PFSK-1 (cell line): Measurements from ENCODE around the gene ACVRL1.

Source experiments
- FOXP2 ChIP-seq: optimal IDR thresholded peaks from 2 replicates; pipeline ENCODE3; 2011; ENCODE audit warnings: borderline replicate concordance, control low read depth, inconsistent platforms; ENCODE audit not compliant: insufficient read depth; ENCODE audit errors: extremely low read length, extremely low read depth
- POLR2AphosphoS5 ChIP-seq: IDR thresholded peaks from 2 replicates; pipeline ENCODE4 v1.6.1; 2012; ENCODE audit warnings: low read depth, mild to moderate bottlenecking, control low read depth, low read length, moderate library complexity
- REST ChIP-seq, 2 experiments: IDR thresholded peaks; 2 replicates each; pipeline versions ENCODE4 v1.6.1 to v1.8.0; 2011 to 2012; ENCODE audit warnings: low read depth in 2 of 2, low read length in 2 of 2, control low read depth in 1 of 2, inconsistent platforms in 1 of 2, mild to moderate bottlenecking in 1 of 2, moderate library complexity in 1 of 2; ENCODE audit not compliant: insufficient read depth in 1 of 2
- SIN3A ChIP-seq: IDR thresholded peaks from 2 replicates; pipeline ENCODE4 v1.6.1; 2012; ENCODE audit warnings: mild to moderate bottlenecking, low read length, moderate library complexity, borderline replicate concordance; ENCODE audit not compliant: insufficient read depth
- TAF1 ChIP-seq: IDR thresholded peaks from 2 replicates; pipeline ENCODE4 v1.6.1; 2012; ENCODE audit warnings: low read length, control low read depth, borderline replicate concordance; ENCODE audit not compliant: insufficient read depth

The ACVRL1 gene

GRCh38 chr12:51893786-51894185 lies 13.5 kb upstream of the ACVRL1 start:
- TF ChIP-seq POLR2AphosphoS5: no peak
- no peak for TF ChIP-seq REST (IDR thresholded peaks at IDR 0.05; ENCODE audit: insufficient read depth in 1 of 2, low read depth in 2 of 2, low read length in 2 of 2)
- no peak for TF ChIP-seq TAF1
- no peak for TF ChIP-seq FOXP2
- TF ChIP-seq SIN3A: no peak

GRCh38 chr12:51895378-51896135 lies 11.7 kb upstream of the ACVRL1 start:
- TF ChIP-seq SIN3A (no peak), TAF1 (no peak), FOXP2 (no peak), POLR2AphosphoS5 (no peak), REST (IDR thresholded peaks at IDR 0.05; ENCODE audit: insufficient read depth in 1 of 2, low read depth in 2 of 2, low read length in 2 of 2) (no peak)

GRCh38 chr12:51896236-51896635 lies 11.1 kb upstream of the ACVRL1 start:
- TF ChIP-seq TAF1 (no peak), FOXP2 (no peak), SIN3A (no peak), REST (IDR thresholded peaks at IDR 0.05; ENCODE audit: insufficient read depth in 1 of 2, low read depth in 2 of 2, low read length in 2 of 2) (no peak), POLR2AphosphoS5 (no peak)

- TF ChIP-seq SIN3A: no peak
These were observed 10.1 kb upstream of the ACVRL1 start for GRCh38 chr12:51897181-51897580.

- TF ChIP-seq SIN3A: no peak
- TF ChIP-seq REST (IDR thresholded peaks at IDR 0.05; ENCODE audit: insufficient read depth in 1 of 2, low read depth in 2 of 2, low read length in 2 of 2): no peak
- no peak for TF ChIP-seq POLR2AphosphoS5
- TF ChIP-seq TAF1: no peak
These were observed 8.8 kb upstream of the ACVRL1 start for GRCh38 chr12:51898506-51898905.
